ENCODE results near the gene TPCN2.

- TF ChIP-seq CTCF (IDR thresholded peaks at IDR 0.05) (no peak), POLR2AphosphoS5 (IDR thresholded peaks at IDR 0.05; ENCODE audit: low read depth, low read length) (no peak), SIN3A (IDR thresholded peaks at IDR 0.05; ENCODE audit: borderline replicate concordance, insufficient read depth, low read depth, low read length) (no peak), REST (IDR thresholded peaks at IDR 0.05; ENCODE audit: insufficient read depth in 1 of 2, low read depth in 2 of 2, low read length in 1 of 2) (no peak)
Observed at GRCh38 chr11:69002570-69003231, 46.0 kb upstream of the TPCN2 start.
